Measurements from ENCODE around the gene ZNF736.
"Not testable (repeated sequence)": the region's sequence is repeated elsewhere in the genome, so short reads cannot be mapped to it uniquely, and the experiment has no call there.

Gene ZNF736

DNA sequence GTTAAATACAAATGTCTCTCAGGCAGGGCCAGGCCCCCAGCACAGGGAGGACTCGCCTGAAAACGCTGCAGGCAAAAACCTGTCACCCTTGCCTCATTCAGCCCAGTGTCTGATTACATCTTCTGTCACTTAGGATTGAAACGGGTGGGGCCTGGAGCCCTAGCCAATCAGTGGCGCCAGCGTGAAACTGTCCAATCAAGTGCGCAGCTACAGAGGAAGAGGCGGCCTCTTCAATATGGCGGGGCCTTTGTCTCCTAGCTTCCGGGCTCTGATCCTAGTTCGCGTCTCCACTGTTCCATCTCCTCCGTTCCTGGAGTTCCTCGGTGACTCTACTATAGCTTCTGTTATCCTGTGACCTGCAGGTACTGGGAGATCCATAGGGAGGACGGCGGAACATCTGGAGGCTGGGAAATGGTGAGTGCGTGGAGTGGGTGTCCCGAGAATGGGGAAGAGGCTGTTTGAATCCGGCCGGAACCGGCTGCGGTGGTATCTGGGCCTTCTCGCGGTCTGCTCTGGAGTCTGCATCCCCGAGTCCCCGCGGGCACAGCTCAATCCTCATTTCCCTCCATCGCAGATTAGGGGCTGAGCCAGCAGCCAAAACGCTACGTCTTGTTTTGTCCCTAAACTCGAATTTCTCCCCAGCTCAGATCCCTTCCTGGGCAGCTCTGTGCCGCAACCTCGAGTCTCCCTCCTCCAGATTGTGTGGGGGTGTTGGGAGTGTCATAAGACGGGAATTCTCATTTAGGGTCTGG, at the start of gene ZNF736:
Gene ZNF736 (plus strand): TSS at position 222 of the 752 bp plus-strand sequence. CDS start 190 bp downstream, at position 412.
- peak; percentile 96 for DNase-seq

- DNase-seq = no peak
Observed at GRCh38 chr7:64266341-64266919, 47.3 kb upstream of the ZNF736 start.

- no peak for DNase-seq
Observed at GRCh38 chr7:64277630-64278029, 36.1 kb upstream of the ZNF736 start.

GRCh38 chr7:64294701-64295420, 18.9 kb upstream of the ZNF736 start:
- no peak for DNase-seq

DNA sequence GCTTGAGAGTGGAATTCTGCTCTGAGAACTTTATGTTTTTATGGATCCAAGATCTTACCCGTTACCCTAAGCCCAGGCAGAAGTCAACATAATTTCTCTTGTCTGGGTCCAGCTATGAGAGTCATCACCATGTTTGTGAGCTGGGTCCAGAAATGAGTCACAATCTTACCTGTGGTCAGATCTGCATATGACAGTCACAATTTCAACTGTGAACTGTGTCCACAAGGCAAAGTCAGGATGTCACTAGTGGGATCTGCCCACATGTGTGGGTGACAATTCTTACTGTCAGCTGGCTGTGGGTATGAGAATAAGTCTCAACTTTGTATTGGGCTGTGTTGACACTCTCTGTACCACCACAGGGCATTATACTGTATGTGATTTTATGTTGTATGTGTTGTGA, 16.3 kb upstream of the ZNF736 start:
- DNase-seq = not testable (repeated sequence)

DNA sequence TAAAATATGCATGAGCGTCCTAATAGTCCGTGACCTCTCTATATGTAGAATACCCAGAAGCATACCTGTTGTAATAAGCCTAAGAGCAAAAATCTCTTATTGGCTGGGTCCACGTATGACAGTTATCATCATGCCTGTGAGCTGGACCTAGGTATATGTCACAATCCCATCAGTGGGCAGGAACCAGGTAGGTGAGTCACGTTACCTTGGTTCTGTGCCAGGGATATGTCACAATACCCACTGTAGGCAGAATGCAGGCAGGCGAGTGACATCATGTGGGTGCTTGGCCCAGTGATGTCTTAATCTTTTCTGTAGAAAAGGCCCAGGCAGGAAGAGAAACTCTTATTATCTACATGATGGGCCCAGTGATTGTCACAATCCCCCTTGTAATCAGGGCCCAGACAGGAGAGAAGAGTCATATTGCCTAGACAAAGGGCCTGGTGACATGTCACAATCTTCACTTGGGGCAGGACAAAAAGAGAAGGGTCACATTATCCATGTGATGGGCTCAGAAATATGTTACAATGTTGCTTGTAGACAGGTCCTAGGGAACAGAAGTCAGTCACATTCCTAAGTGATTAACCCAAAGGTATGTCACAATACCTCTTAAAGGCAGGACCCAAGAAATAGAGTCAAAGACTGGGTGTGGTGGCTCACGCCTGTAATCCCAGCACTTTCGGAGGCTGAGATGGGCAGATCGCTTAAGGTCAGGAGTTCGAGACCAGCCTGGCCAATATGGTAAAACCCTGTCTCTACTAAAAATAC, 12.9 kb upstream of the ZNF736 start:
- DNase-seq = no peak

DNA sequence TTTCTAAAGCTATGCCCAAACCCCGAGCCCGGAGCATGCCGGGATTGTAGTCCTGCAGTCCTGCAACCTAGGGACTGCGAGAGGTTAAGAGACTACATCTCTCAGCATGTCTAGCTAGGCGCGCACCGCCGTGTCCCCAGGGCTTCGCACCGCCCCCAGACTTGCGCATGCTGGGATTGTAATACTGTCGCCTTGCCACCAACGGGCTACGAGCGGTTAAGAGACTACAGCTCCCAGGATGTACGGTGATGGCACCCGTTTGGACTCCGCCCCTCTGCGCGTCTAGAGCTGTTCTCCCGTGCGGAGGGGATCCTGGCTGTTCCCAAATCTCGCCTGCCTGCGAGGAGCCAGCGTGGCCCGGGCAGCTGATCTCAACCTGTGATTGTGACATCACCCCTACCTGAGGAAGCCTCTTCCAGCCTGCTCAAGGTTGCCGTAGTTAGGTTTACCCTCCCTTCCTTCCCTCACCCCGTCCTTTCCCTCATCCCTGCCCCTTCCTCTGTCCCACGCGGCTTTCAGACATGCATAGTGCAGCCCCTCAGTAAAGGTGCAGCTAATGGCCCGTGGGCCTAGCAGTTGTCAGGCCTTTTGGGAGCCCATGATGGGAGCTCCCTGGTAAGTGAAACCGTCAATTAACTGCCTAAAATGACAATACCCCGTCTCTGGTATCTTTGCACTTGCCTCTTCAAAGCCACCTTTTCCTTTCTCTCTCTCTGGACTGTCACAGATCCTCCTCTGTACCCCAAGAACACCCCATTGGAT, 6.3 kb upstream of the ZNF736 start:
- peak; percentile 98 for DNase-seq

DNA sequence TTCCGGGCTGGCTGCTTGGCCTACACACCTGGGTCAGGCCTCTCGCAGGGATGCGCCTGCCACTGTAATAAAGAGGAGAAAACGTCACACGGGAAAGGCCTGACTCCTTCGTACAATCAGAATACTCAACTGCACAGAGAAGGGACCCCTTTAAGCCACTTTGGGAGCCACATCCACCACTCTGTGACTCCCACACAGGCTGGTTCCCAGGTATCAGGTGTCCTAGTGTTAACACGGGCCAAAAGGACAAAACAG, 5.8 kb upstream of the ZNF736 start:
- peak; percentile 39 for DNase-seq

GRCh38 chr7:64310426-64310825, 3.3 kb upstream of the ZNF736 start:
- no peak for DNase-seq

- no peak for DNase-seq
Observed at GRCh38 chr7:64312826-64313225, 935 bp upstream of the ZNF736 start.

DNA sequence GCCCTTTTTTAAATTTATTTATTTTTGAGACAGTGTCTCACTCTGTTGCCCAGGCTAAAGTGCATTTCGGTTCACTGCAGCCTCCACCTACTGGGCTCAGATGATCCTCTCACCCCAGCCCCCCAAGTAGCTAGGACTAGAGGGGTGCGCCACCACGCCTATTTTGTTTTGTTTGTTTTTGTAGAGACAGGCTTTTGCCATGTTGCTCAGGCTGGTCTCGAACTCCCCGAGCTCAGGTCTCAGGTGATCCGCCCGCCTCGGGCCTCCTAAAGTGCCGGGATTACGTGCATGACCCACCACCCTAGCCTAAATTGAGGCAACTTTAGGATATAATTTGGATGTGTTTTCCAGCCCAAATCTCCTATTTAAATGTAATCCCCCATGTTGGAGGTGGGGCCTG, 805 bp downstream of the ZNF736 start:
- DNase-seq = peak; percentile 12

DNA sequence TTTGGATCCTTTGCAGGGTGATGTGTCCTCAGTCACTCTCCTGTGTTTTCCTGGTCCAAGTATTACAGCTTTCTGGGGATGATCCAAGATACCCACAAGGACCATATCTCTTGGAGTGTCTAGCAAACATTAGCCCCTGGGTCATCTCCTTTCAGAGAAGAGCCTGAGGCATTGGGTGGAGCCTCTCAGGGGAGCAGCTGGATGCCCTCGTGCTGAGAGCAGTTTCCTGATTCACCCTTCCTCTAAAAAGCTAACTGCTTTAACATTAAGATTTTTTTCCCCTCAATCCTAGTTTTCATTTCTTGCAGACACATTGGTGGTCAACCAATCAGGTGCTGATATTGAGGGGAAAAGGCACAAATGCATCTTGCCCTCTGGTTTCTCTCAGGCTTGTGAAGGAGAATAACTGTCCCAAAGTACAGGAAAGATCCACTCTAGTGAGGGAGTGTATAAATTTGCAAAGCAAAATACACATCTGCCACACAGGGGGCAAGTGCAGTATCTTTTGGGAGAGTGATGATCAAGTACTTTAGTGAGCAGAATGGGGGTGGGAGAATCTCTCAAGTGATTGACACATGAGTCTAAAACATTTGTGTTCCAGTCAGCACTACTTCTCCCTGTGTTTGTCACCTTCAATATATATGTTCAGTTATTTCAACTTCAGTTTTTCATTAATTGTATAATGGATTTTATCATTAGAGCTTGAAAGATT, 2.4 kb downstream of the ZNF736 start:
- peak; percentile 54 for DNase-seq

DNA sequence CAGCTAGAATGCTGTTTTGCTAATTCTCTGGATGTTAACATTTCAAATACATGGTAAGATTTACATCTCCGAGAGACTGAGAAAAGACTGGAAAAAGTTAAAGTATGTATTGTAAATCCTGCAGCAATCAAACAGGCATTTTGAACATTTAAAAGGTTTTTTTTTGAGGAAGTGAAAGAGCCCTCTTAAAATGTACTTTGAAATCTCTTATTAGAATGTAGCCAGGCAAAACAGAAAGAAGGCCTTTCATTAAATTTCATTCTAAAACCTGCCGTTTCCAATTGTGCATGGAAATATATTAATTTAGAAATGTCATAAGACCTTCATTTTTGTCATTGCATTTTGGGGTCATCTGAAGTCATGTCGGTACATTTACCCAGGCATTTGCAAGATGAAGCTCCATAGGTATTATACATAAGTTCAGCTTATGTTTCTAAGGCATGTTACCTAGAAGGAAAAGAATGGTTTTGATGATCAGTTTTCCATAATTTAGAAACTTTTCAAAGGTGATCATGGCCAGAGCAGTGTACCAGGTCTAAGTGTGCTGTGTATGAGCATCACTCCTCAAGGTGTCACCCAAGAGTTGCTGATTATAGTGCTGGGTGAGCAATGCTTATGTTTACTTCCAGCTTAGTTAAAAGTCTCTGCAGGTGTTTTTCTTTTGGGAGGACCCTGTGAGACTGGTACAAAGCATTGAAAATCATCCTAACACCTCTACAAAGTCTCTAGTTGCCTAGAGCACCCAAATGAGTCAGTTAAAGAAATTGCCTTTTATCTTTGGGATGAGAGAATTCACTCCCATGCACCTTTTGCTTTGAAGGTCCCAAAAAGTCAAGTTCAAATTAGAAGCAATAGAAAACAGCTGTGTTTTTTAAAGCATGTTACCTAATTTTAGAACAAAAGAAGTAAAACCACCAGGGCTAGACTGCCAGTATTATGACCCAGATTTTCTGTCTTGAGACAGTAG, 7.1 kb downstream of the ZNF736 start:
- DNase-seq = peak; percentile 36

- DNase-seq = not testable (repeated sequence)
Observed at GRCh38 chr7:64324166-64324565, 10.4 kb downstream of the ZNF736 start.

DNA sequence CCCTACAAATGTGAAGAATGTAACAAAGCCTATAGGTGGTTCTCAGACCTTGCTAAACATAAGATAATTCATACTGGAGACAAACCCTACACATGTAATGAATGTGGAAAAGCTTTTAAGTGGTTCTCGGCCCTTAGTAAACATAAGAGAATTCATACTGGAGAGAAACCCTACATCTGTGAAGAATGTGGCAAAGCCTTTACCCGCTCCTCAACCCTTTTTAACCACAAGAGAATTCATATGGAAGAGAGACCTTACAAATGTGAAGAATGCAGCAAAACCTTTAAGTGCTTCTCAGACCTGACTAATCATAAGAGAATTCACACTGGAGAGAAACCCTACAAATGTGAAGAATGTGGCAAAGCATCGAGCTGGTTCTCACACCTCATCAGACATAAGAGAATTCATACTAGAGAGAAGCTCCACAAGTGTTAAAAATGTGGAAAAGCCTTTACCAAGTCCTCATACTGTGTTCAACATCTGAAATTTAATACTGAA, 35.0 kb downstream of the ZNF736 start:
- not testable (repeated sequence) for DNase-seq

GRCh38 chr7:64359543-64359942, 45.8 kb downstream of the ZNF736 start:
- DNase-seq = no peak

GRCh38 chr7:64371116-64371515, 57.4 kb downstream of the ZNF736 start:
- no peak for DNase-seq

DNA sequence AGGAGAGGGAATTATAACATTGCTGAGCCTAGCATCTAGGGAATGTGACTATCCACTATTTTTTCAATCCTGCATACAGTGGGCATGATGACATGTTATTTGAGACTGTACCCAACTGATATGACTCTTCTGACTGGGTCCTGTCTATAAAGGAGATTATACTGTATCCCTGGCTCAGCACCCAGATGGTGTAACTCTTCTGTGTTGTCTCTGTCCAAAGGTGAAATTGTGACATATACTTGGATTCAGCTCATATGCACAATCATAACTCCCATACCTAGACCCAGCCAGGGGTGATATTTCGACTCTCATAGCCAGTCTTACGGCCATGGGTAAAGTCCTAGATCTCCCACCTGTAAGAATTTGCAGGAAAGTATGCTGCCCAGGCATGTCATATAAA, 59.3 kb downstream of the ZNF736 start:
- DNase-seq = no peak

GRCh38 chr7:64400401-64400800, 86.6 kb downstream of the ZNF736 start:
- no peak for DNase-seq
